Body of pancreas (tissue), 4 donors: ENCODE measurements around the gene ZNF470.

Experiments
- POLR2A ChIP-seq, 3 donors: fragments of 450-650 bp; IDR thresholded peaks; one replicate each; pipeline ENCODE4 v1.6.1; 2016; ENCODE audit warnings: antibody characterized with exemption in 3 of 3, mild to moderate bottlenecking in 2 of 3
- TF ChIP-seq, protein P1 (sequence below), 7 experiments: fragments of 450-650 bp in 4 of 7; fragments of 200-600 bp in 3 of 7; sonication (generic) in 3 of 7; IDR thresholded peaks; one replicate each; pipeline ENCODE4 v1.5.1; 2016 to 2019; ENCODE audit warnings: antibody characterized with exemption in 7 of 7

DNA sequence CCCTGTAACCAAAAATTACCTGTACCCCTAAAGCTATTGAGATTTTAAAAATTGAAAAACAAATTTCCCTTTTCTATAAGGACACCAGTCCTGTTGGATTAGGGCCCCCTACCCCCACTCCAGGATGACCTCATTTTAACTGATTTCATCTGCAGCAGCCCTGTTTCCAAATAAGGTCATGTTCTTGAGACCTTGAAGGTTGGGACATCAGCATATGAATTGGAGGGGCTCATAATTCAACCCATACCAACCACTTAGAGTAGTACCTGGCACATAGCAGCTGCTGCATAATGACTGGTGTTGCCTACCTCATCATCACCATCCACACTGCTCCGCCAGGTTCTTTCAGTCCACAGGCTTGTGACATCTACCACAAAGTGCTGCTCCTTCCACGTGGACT, 45.5 kb downstream of the ZNF470 start:
- no peak for TF ChIP-seq POLR2A (IDR thresholded peaks at IDR 0.05)
- TF ChIP-seq, protein P1, sequence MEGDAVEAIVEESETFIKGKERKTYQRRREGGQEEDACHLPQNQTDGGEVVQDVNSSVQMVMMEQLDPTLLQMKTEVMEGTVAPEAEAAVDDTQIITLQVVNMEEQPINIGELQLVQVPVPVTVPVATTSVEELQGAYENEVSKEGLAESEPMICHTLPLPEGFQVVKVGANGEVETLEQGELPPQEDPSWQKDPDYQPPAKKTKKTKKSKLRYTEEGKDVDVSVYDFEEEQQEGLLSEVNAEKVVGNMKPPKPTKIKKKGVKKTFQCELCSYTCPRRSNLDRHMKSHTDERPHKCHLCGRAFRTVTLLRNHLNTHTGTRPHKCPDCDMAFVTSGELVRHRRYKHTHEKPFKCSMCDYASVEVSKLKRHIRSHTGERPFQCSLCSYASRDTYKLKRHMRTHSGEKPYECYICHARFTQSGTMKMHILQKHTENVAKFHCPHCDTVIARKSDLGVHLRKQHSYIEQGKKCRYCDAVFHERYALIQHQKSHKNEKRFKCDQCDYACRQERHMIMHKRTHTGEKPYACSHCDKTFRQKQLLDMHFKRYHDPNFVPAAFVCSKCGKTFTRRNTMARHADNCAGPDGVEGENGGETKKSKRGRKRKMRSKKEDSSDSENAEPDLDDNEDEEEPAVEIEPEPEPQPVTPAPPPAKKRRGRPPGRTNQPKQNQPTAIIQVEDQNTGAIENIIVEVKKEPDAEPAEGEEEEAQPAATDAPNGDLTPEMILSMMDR (IDR thresholded peaks at IDR 0.05), result no peak
